OCI-LY7 (cell line): ENCODE results near the gene THAP4. TPM values are rescaled to one million over a fixed set of nuclear protein-coding genes. Genes with fewer than 3 reads are reported as not detected.

Experiments
- BruUV-seq: library from RNA; stranded (reverse); fragments of 400-500 nt; replicated peaks from 2 replicates; lab custom pipeline; 2021; lab: Mats Ljungman, UMichigan
- CTCF ChIA-PET: fragments of 300-600 bp; sonication (Branson Sonifier 250); formaldehyde crosslinking; loops from one replicate; lab custom pipeline; 2022; ENCODE audit warnings: antibody characterized with exemption; ENCODE audit not compliant: unreplicated experiment; lab: Charles Lee
- POLR2A ChIA-PET: fragments of 300-600 bp; sonication (Branson Sonifier 250); formaldehyde crosslinking; loops from one replicate; lab custom pipeline; 2022; ENCODE audit warnings: antibody characterized with exemption; lab: Charles Lee
- DNase-seq: peaks from one replicate; pipeline ENCODE4 v3.0.0-alpha.2; 2015; ENCODE audit warnings: low spot score
- H2AFZ ChIP-seq: fragments of 200-600 bp; sonication (generic), shearing (Covaris generic); 2 replicates; pipeline ENCODE4 v1.6.1; 2014; ENCODE audit warnings: mild to moderate bottlenecking, antibody characterized with exemption, low read length, moderate library complexity
- H3K27ac ChIP-seq: fragments of 200-600 bp; sonication (generic); 2 replicates; pipeline ENCODE4 v1.5.1; 2014; ENCODE audit warnings: mixed run types, low read depth, mild to moderate bottlenecking, moderate library complexity, low read length, inconsistent platforms; ENCODE audit not compliant: poor library complexity, severe bottlenecking
- H3K36me3 ChIP-seq: fragments of 200-600 bp; sonication (generic); 2 replicates; pipeline ENCODE4 v1.6.1; 2014; ENCODE audit warnings: mild to moderate bottlenecking, antibody characterized with exemption, low read length, moderate library complexity, mixed read lengths; ENCODE audit not compliant: insufficient read depth
- H3K4me1 ChIP-seq: fragments of 200-600 bp; sonication (generic); 2 replicates; pipeline ENCODE4 v1.5.1; 2014; ENCODE audit warnings: mild to moderate bottlenecking, low read length; ENCODE audit not compliant: insufficient read depth, poor library complexity, severe bottlenecking
- H3K4me2 ChIP-seq: fragments of 200-600 bp; sonication (generic); 2 replicates; pipeline ENCODE4 v1.6.1; 2014; ENCODE audit warnings: mild to moderate bottlenecking, low read length
- H3K4me3 ChIP-seq: fragments of 200-600 bp; sonication (generic); 2 replicates; pipeline ENCODE4 v1.5.1; 2014; ENCODE audit warnings: mild to moderate bottlenecking, low read depth, low read length; ENCODE audit not compliant: poor library complexity, severe bottlenecking
- H3K79me2 ChIP-seq: fragments of 200-600 bp; sonication (generic); 2 replicates; pipeline ENCODE4 v1.6.1; 2016; ENCODE audit warnings: low read depth, mild to moderate bottlenecking, low read length, moderate library complexity, mixed read lengths; ENCODE audit not compliant: insufficient read depth
- H3K9me2 ChIP-seq: fragments of 200-600 bp; sonication (generic); 2 replicates; pipeline ENCODE4 v1.6.1; 2016; ENCODE audit warnings: mild to moderate bottlenecking, low read length, mixed read lengths; ENCODE audit not compliant: insufficient read depth
- H3K9me3 ChIP-seq: fragments of 200-600 bp; sonication (generic); 2 replicates; pipeline ENCODE4 v1.6.1; 2014; ENCODE audit warnings: mild to moderate bottlenecking, mixed run types, low read length, mixed read lengths
- H4K20me1 ChIP-seq: fragments of 200-600 bp; sonication (generic); 2 replicates; pipeline ENCODE4 v1.6.1; 2014; ENCODE audit warnings: mild to moderate bottlenecking, antibody characterized with exemption, low read length, moderate library complexity, mixed read lengths; ENCODE audit not compliant: insufficient read depth
- CTCF ChIP-seq: fragments of 200-600 bp; sonication (generic); conservative IDR thresholded peaks from 2 replicates; pipeline ENCODE4 v1.5.1; 2014; ENCODE audit warnings: mild to moderate bottlenecking, antibody characterized with exemption, low read length, moderate library complexity, mixed read lengths
- EZH2phosphoT487 ChIP-seq: fragments of 200-600 bp; sonication (generic); IDR thresholded peaks from 2 replicates; pipeline ENCODE4 v1.6.1; 2018; ENCODE audit warnings: low read depth, borderline replicate concordance, mild to moderate bottlenecking, mixed run types, antibody characterized with exemption, low read length, moderate library complexity, mixed read lengths
- intact Hi-C: fragments of 100-400 bp; cut with micrococcal nuclease; formaldehyde crosslinking; loops from one replicate; pipeline ENCODE4 v1.10.0; 2022; ENCODE audit not compliant: unreplicated experiment
- total RNA-seq, 2 experiments: library from RNA; depleted of rRNA in 1 of 2; stranded (reverse); fragments of >200 nt in 1 of 2; shearing (Covaris generic) in 1 of 2; gene quantifications; 2 replicates each; pipeline ENCODE4 v1.2.3, GENCODE V29; 2014 to 2022

The THAP4 gene
- total RNA-seq, 2 experiments from 2014 or later: 61.6 to 65.6 TPM

GRCh38 chr2:241649927-241650326 is 13.0 kb upstream of the THAP4 start:
- no peak for DNase-seq
- Histone ChIP-seq H2AFZ (no peak overlapping the region), H3K27ac (no peak overlapping the region), H4K20me1 (peaks cover 8% of the 10 kb centered on the region; the same call in 1 of the 2 replicates), H3K9me2 (no peaks in the 10 kb centered on the region), H3K4me1 (no peaks in the 10 kb centered on the region), H3K4me2 (no peak overlapping the region), H3K36me3 (peaks cover 60% of the 10 kb centered on the region), H3K4me3 (no peak overlapping the region), H3K9me3 (no peaks in the 10 kb centered on the region), H3K79me2 (peaks cover 42% of the 10 kb centered on the region)
- TF ChIP-seq EZH2phosphoT487 (no peak), CTCF (no peak)
- ChIA-PET CTCF (no interaction called here), POLR2A (no interaction called here)
- intact Hi-C loops: no loop called here
- BruUV-seq: no TSS peak

GRCh38 chr2:241649404-241649803 is 12.4 kb upstream of the THAP4 start:
- intact Hi-C loops: no loop called here
- Histone ChIP-seq H3K9me2 (no peaks in the 10 kb centered on the region), H3K4me1 (no peaks in the 10 kb centered on the region), H2AFZ (no peak overlapping the region), H3K27ac (no peak overlapping the region), H3K4me3 (no peak overlapping the region), H3K9me3 (no peaks in the 10 kb centered on the region), H4K20me1 (peaks cover 8% of the 10 kb centered on the region; the same call in 1 of the 2 replicates), H3K36me3 (peaks cover 56% of the 10 kb centered on the region), H3K79me2 (peaks cover 46% of the 10 kb centered on the region), H3K4me2 (no peak overlapping the region)
- DNase-seq: no peak
- BruUV-seq: no TSS peak
- ChIA-PET CTCF (no interaction called here), POLR2A (no interaction called here)
- TF ChIP-seq EZH2phosphoT487: no peak
- TF ChIP-seq CTCF: no peak

DNA sequence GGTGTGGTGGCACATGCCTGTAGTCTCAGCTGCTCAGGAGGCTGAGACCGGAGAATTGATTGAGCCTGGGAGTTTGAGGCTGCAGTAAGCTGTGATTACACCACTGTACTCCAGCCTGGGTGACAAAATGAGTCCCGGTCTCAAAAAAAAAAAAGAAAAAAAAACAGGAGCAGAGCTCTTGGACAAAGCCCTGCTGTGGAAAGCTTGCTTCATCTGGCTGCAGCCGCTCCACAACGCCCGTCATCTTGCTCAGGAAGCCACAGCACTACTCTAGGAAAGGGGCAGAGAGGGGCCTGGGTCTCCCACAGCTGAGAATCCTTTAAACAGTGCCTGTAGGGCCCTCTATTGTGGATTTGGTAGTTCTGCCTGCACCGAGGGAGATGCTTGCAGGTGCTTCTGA is 11.5 kb upstream of the THAP4 start:
- CTCF ChIA-PET: interaction anchor here (0.7 kb wide), 1 partner anchor 10 kb away, joined by 3 read pairs; no protein-coding TSS in a partner anchor
- H3K36me3 ChIP-seq: peaks cover 51% of the 10 kb centered on the region
- no peak overlapping the region for H3K4me2 ChIP-seq
- intact Hi-C loops: no loop called here
- H3K79me2 ChIP-seq: peaks cover 55% of the 10 kb centered on the region
- H4K20me1 ChIP-seq: peaks cover 8% of the 10 kb centered on the region; the same call in 1 of the 2 replicates
- TF ChIP-seq EZH2phosphoT487 (no peak), CTCF (no peak)
- H3K9me2 ChIP-seq: no peaks in the 10 kb centered on the region
- POLR2A ChIA-PET: no interaction called here
- no peak for DNase-seq
- BruUV-seq: no TSS peak
- H3K4me1 ChIP-seq: no peaks in the 10 kb centered on the region
- no peak overlapping the region for H3K27ac ChIP-seq
- H3K4me3 ChIP-seq: no peak overlapping the region
- no peaks in the 10 kb centered on the region for H3K9me3 ChIP-seq
- H2AFZ ChIP-seq: no peak overlapping the region
